HG02588 (cell line): Measurements from ENCODE around the gene PCBP2.
"Not testable (repeated sequence)": the region's sequence is repeated elsewhere in the genome, so short reads cannot be mapped to it uniquely, and the experiment has no call there.

Experiments
- ATAC-seq: cut with Tn5 transposase; IDR thresholded peaks from one replicate; pipeline ENCODE4 v1.9.1; 2021; ENCODE audit warnings: mild to moderate bottlenecking, moderate library complexity; ENCODE audit not compliant: unreplicated experiment

Gene PCBP2

GRCh38 chr12:53467880-53468279, 16.0 kb downstream of the PCBP2 start:
- ATAC-seq: no peak

GRCh38 chr12:53468282-53468681, 16.4 kb downstream of the PCBP2 start:
- ATAC-seq: no peak

GRCh38 chr12:53472056-53472582, 20.2 kb downstream of the PCBP2 start:
- no peak for ATAC-seq

DNA sequence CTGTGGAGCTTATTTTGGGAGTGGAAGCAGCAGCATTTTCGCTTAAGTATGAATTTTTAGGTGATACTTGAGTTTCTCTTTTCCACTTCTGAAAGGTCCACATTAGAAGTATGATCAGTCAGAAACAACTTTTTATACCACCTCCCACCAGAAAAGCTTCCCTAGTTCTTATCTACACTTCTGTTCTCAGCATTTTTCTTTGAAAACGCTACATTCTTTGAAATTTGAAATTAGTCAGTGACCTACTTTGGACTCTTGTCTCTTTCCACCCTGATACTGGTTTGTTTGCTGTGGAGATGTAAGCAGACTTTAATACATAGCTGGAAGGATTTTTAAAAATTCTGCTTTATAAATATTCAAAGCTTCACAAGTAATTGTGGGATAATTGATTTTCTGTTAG, 22.2 kb downstream of the PCBP2 start:
- ATAC-seq: no peak

DNA sequence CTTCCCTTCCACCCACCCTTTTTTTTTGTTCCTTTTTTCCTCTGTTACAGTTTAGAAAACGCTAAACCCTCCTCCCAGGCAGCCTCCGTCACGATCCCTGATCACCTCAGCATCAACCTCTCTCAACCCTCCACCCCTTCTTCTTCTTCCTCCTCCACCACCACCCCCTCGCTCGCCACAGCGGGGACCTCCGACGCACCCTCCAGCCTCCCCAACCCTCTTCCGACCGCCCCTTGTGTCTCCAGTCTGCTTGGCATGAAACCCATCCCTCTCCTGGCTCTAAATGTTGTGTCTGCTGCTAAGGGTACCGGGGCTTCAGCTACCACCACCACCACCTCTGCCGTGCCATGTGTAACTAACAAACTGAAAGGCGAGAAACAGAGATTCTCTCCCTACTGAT, 22.9 kb downstream of the PCBP2 start:
- no peak for ATAC-seq

- ATAC-seq: no peak
These were observed 24.9 kb downstream of the PCBP2 start for GRCh38 chr12:53476769-53477209.

- ATAC-seq: no peak
These were observed 27.0 kb downstream of the PCBP2 start for GRCh38 chr12:53478865-53479264.

DNA sequence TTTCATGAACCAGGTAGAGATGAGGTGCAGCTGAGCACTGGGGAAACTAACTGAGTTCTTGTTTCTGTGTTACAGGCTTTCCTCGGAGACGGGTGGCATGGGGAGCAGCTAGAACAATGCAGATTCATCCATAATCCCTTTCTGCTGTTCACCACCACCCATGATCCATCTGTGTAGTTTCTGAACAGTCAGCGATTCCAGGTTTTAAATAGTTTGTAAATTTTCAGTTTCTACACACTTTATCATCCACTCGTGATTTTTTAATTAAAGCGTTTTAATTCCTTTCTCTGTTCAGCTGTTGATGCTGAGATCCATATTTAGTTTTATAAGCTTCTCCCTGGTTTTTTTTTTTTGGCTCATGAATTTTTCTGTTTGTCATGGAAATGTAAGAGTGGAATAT, 27.4 kb downstream of the PCBP2 start:
- ATAC-seq: no peak

GRCh38 chr12:53480491-53481442, 28.9 kb downstream of the PCBP2 start:
- no peak for ATAC-seq

GRCh38 chr12:53481458-53481857, 29.6 kb downstream of the PCBP2 start:
- not testable (repeated sequence) for ATAC-seq

DNA sequence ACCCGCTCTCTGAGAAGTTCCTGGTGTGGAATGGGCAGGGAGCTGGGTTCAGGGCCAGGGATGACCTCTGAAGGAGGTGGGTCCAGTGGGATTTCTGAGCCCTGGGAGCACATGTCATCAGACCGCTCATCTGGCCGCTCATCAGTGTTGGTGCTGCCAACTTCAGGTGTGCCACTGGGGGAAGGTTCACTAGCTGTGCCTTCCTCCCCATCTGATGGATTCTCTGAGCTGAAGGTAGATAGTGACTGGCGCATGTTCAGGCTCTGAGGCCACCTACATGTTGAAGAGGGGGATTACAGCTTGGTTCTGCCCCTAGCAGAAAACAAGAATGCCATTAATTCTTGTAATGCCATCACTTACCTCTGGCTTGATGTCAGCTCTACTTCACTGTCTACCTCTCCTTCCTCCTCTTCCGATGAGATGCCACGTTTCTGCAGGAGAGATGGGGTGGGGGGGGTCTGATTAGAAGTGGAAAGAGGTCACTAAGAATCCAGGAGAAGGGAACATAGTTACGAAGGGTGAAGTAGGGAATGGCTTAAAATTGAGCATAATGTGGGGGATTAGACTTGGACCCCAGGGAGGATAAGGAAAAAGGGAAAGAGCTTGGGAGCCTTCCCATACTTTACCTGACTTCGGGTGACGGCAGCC, 30.2 kb downstream of the PCBP2 start:
- no peak for ATAC-seq

- no peak for ATAC-seq
These were observed 30.8 kb downstream of the PCBP2 start for GRCh38 chr12:53482626-53483168.

DNA sequence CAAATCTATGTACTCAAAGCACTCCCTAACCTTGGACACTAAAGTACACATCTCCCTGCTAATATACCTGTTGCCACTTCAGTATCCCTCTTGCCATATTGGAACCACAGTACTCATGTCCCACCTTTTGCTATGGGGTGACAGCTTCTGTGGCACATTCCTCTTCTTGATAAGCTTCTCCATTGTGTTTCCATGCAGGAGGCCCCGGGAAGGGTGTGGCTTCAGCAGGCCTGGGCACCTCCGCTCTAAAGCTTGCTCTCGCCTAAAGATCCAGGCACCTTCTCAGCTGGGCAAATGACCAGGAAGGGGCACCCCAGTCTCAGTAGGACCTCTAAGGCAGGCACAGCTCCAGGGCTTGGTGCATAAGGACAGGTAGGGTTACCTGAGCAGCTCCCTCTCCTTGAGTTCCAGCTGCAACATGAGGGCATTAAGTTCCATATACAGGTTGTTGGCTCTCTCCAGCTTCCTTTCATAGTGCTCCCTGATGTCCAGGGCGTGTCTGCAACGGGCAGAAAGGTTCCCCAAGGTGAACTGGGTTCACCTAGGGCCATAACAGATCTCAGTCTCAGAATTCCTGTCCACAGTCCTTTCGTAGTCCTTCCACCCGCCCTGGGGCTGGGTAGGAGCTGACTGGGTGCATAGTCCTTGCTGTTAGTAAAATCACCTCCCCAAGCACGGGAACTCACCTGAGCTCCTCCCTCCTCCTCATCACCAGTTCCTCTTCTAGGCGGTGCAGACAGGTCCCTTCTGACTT, 31.5 kb downstream of the PCBP2 start:
- no peak for ATAC-seq

DNA sequence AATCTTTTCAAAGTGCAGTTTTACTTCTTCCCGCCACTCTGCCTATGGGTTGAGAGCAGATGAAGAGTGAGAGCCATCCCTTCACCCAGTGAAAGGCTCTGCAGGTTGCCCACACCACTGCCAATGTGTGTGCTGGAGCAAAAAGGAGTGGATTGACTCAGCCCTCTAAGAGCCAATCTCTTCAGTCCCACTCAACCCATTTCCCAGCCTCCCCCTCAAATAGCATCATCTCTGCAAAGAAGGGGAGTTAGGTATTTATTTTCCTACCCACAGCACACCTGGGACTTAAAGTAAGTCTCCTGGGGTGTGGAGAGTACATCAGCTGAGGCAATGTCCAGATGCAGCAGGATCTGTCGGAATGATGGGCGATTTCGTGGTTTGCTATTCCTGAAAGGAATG, 32.1 kb downstream of the PCBP2 start:
- ATAC-seq: no peak

- no peak for ATAC-seq
These were observed 33.0 kb downstream of the PCBP2 start for GRCh38 chr12:53484686-53485575.

- ATAC-seq: no peak
These were observed 34.2 kb downstream of the PCBP2 start for GRCh38 chr12:53485955-53486735.

GRCh38 chr12:53486736-53487487, 35.0 kb downstream of the PCBP2 start:
- no peak for ATAC-seq

DNA sequence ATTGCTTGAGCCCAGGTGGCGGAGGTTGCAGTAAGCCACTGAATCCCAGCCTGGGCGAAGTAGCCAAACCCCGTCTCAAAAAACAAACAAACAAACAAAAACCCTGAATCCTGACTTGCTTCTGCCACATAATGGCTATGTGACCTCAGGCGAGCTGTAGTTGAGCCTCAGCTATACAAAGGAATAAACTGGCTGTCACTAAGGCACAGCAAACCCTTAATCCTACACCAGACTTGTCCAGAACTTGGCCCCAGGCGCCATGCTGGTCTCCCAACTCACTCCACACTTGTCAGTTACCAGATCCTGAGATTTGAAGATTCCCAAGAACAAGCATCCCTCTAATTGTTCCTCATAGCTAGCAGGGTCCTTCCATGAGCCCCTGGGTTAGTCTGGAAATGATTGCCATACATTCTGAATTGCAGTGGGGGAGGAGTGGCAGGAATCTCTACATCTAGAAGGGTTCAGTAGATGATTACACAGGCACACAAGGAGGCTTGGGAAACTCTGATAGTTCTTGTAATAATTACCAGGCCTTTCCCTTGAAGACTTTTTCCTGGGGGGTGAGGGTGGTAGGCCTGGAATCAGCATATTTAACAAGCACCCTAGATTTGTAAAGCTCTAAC, 37.5 kb downstream of the PCBP2 start:
- ATAC-seq: no peak
